AG08395 (cell line): Measurements from ENCODE around the gene EFHC1.

Experiments
- DNase-seq: peaks from one replicate; pipeline ENCODE4 v3.0.0; 2012; ENCODE audit warnings: mixed read lengths, low spot score

EFHC1 gene

GRCh38 chr6:52557389-52558265 lies 137.5 kb downstream of the EFHC1 start:
- DNase-seq: no peak

DNA sequence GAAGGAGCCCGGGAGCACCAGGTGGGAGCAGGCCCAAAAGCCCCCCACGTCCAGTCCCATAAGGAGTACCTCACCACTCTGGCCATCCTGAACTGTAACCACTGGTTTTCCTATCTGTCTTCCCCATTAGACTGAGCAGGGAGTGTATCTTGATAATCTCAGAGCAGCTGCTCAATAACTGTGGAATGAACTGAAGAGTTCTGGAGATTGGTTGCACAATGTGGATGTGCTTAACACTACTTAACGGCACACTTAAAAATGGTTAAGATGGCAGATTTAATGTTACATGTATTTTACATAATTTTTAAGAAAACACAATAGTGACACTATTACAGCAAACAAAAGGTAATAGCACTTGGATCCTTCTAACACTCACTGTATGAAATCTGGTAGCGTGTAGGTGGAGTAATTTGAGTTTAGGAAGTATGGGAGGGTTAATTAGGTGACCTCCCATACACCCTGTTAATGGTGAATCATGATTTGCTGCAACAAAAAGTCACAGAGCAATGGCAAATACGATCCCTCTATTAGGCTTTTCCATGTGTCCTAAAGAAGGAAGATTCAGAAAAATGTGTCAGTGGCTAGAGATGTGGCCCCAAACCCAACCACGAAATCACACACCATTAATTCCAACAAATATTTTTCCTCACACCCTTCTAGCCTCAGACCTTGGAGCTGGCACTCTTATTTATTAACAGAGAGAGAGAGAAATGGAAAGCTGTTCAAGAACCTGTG lies 138.3 kb downstream of the EFHC1 start:
- no peak for DNase-seq

DNA sequence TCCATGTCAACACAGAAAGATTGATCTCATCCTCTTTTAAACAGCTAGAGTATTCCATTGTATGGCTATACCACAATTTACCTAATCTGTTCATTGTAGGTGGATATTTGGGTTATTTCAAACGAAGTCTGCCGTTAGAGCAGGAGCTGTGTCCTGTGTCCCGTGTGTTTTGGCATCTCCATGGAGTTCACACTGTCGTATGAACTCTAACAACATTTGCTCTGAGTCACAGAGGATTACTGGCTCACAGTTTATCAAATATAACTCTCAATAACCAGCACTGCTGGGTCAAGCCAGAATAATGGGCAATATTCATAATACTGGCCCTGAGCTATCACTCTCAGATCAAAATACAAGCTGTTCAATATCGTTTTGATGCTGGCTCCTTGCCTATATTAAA lies 140.3 kb downstream of the EFHC1 start:
- DNase-seq: peak; percentile 43

DNA sequence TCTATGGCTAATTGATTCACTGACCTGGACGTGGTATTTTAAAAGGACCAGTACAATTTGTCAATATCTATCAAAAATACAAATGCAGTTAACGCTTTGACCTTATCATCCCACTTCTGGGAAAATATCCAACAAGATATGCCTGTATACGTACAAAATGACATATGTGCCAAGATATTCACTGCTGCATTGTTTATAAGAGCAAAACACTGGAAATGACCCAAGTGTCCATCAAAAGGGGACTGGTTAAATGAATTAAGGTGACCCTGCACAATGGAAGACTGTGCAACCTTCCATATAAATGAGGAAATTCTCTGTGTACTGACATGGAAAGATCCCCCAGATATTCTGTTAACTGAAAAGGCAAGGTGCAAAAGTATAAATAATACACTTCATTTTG lies 142.8 kb downstream of the EFHC1 start:
- DNase-seq: no peak

DNA sequence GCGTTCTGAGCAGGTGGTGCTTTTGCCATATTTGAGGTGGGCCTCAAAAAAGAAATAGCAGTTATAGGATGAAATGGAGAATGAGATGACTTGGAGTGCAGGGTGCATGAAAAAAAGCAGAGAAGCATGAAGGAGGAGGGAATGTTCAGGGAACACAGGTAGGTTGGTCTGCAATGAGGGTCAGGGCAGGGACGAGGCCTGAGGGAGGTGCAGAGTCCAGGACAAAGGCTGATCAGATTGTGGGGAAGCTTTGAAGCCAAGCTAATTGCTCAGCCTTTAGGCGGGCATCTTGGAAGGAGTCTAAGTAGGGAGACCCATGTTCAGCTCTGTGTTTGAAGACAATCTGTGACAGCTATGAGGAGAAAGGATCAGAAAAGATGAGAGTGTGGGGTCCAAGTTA lies 144.7 kb downstream of the EFHC1 start:
- DNase-seq: no peak

- DNase-seq: no peak
Observed at GRCh38 chr6:52566201-52566600, 146.1 kb downstream of the EFHC1 start.

GRCh38 chr6:52566853-52567279 lies 146.7 kb downstream of the EFHC1 start:
- DNase-seq: peak; percentile 68

- DNase-seq: no peak
Observed at GRCh38 chr6:52568320-52568719, 148.2 kb downstream of the EFHC1 start.

GRCh38 chr6:52570291-52570700 lies 150.2 kb downstream of the EFHC1 start:
- peak; percentile 84 for DNase-seq

GRCh38 chr6:52571099-52571755 lies 151.1 kb downstream of the EFHC1 start:
- DNase-seq: peak; percentile 43

DNA sequence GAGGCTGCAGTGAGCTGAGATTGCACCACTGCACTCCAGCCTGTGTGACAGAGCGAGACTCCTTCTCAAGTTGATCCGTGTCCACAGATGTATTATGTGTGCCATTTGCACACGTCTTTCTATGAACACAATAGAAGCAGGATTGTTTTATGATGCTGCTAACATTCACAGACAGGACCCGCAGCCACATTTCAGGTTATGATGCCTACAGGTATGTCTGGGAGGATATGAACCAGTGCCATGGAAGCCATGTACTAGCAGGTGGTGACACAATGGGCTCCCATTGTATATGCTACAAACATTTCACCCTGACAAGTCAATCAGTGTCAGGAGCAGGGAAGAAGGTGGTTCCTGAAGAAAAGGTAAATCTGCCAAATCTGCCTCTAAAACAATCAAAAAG lies 152.4 kb downstream of the EFHC1 start:
- DNase-seq: no peak

DNA sequence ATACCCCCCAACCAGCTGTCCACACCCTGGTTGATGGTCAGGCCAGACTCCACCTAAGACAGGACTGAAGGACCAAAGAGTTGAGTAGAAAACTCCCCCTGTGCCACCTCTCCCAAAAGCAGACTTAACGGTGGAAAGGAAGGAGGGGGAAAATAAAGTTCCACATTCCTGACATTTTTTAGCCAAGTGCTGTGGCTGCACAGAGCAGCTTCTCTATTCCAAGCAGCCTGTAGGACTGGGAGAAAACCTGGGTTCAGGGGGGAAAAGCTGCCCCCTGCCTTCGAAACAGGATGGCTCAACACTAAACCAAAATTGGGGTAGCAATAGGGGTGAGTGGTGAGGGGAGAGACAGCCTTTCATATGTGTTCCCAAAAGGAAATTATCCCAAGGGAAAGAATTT lies 153.2 kb downstream of the EFHC1 start:
- DNase-seq: no peak
